Measurements from ENCODE around the gene DGUOK. TPM values are rescaled to one million over a fixed set of nuclear protein-coding genes. Genes with fewer than 3 reads are reported as not detected.
"Not testable (repeated sequence)": the region's sequence is repeated elsewhere in the genome, so short reads cannot be mapped to it uniquely, and the experiment has no call there.

The DGUOK gene
- polyA plus RNA-seq, 5 donors: 56.5 to 69.8 (median 65.2) TPM

DNA sequence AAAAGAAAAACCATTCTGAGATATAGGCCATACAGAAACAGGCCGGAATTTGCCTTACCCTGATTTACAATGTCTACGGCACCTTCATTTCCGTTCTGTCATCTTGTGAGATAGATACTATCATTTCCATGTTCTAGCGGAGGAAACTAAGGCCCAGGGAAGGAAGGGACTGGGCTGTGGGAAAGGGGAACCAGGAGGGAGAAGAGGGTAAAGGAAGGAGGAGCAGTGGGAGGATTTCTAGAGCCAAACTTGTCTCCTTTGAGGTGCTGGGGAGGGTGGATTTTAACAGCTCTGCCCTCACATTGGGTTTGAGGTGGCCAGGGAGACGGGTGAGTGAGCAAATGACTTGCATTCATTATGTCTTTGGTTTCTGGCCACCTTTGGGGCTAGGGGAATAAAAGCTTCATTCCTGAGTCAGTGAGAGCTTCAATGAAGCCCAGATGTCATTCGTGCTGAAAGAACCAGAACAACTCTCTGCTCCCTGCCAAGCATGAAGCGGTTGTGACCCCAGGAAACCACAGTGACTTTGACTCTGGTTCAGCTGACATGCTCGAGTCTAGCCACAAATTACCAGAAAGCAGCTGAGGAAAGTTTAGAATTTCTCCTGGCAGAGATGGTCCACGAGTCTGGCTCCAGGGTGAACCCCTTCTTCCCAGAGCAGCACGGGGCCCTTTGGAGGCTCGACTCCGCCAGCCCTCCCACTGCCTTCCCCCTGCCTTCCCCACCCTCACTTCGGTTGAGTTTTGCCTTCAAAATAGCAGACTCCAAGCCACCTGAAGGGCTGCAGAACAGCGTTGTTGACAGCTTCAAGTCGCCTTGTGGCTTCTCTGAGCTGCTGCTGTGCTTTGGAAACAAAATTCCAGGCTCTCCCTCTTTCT is 30.1 kb upstream of the DGUOK start:
- DNase-seq: no peak

DNA sequence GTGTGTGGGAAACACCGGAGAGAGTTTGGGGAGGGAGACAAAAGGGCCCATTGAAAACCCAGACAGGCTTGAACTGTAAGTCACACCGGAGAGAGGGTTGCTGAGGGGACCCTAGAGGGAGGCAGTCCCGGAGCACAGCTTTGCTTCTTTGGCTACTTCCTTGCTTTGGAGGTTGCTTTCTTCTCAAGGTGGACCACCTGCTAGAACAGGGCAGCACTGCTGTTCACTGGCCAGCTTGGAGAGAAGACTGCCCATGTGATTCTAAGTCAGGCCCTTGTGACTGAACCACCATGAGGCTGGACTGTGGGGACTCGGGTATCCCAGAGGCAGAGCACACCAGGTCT is 29.5 kb upstream of the DGUOK start:
- no peak for DNase-seq

DNA sequence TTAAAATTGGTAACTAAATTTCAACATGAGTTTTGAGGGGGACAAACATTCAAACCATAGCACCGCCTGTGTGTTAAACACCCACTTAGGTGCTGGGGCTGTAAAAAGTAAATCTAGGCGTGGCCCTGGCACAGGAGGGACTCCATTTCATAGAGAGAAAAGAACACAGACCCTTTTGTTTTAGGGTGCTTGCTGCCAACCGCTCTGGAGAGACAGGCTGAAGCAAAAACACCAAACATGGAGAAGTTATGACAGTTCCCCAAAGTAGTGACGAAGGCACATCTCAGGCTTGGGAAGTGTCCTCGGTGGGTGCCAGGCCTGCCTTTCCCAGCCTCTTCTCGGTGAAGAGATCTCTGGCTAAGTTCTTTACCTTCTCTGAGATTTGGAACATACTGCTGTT is 28.7 kb upstream of the DGUOK start:
- no peak for DNase-seq

DNA sequence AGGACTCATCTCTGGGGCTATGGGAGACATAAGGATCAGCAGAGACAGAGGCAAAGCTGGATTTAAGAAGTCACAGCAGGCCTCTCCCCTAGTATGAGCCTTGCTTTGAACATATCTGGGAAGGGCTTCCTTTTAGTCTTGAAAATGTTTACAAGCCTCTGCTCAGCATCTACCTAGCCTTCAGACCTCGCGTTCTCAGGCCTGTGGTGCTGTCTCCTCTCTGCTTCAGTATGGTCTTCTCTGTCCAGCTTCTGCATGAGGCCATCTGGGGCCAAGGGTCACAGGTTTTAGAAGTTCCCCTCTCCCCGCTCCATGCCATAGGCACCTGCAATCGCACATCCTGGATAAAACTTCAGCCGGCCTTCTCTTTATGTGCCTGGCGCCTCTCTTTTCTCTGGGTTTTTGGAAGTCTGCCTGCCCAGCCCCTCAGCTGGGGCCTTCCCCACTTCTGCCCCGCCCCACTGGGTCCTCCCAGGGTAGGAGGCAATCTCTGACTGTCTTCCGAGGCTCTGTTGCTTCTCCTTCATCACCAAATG is 26.8 kb upstream of the DGUOK start:
- DNase-seq: no peak

DNA sequence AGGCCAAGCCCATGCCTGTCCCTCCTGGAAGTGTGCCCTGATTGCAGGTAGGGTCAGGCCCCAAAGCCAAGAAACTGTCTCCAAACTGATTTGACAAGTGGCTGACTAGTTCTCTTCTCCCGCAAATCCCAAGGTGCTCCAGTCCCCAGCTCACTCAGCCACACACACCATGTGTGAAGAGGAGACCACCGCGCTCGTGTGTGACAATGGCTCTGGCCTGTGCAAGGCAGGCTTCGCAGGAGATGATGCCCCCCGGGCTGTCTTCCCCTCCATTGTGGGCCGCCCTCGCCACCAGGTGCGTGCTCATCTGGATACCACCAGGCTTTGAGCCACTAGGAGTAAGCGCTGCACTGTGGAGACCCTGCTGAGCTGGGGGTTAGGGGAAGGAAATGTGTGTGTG is 25.5 kb upstream of the DGUOK start:
- DNase-seq: no peak

DNA sequence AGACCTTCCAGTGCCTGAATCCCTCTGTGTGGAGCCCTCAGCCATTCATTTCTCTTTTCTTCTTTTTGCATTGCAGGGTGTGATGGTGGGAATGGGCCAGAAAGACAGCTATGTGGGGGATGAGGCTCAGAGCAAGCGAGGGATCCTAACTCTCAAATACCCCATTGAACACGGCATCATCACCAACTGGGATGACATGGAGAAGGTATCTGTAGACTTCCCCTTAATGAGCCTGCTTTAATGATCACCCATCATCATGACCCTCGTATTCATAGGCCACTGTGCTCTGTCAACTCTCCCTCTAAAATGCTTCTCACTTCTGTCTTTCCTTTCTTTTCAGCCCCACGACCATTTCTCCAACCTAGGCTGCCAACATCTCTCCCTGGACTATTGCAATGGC is 24.4 kb upstream of the DGUOK start:
- DNase-seq: no peak

DNA sequence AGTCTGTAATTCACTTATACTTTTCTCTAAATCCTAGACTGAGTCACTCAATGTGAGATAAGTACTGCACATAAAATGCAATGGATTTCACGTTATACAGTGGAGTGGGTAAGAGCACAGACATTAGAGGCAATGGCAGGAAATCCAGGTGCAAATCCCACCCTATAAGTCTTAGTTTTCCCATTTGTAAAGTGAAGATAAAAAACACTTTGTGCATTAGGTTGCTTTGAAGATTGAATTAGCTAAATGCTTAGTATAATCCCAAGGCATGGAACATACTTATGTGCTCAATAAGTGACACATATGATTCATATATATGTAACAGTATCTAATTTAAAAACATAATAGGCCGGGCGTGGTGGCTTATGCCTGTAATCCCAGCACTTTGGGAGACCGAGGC is 23.4 kb upstream of the DGUOK start:
- DNase-seq: no peak

DNA sequence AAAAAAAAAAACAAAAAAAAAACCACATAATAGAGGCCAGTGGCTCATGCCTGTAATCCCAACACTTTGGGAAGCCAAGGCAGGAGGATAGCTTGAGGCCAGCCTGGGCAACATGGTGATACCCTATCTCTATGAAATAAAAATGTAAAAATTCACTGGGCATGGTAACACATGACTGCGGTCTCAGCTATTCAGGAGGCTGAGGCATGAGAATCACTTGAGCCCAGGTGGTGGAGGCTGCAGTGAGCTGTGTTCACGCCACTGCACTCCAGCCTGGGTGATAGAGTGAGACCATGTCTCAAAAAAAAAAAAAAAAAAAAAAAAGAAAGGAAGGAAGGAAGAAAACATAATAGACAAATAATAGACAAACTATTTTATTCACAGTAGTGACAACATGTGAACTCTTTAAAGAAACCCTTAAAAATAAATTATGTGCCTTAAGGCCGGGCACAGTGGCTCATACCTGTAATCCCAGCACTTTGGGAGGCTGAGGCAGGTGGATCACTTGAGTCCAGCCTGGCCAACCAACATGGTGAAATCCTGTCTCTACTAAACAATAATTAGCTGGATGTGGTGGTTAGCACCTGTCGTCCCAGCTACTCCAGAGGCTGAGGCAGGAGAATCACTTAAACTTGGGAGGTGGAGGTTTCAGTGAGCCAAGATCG is 22.6 kb upstream of the DGUOK start:
- DNase-seq: not testable (repeated sequence)

DNA sequence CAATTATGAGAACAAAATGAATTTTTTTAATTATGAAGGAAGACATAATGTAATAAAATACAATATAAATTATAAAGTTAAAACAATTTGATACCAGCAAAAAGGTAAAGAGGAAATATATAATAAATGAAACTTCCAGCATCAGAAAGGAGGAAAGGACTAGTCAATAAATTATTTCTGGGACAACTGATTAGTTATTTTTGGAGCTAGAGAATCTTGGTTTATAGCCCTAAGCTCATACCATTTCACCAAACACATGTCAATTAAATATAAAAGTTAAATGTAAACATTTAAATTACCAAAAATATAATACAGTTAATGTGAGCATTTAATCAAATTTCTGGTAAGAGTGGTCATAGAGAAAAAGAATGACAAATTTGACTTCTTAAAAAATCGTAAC is 21.7 kb upstream of the DGUOK start:
- DNase-seq: no peak

DNA sequence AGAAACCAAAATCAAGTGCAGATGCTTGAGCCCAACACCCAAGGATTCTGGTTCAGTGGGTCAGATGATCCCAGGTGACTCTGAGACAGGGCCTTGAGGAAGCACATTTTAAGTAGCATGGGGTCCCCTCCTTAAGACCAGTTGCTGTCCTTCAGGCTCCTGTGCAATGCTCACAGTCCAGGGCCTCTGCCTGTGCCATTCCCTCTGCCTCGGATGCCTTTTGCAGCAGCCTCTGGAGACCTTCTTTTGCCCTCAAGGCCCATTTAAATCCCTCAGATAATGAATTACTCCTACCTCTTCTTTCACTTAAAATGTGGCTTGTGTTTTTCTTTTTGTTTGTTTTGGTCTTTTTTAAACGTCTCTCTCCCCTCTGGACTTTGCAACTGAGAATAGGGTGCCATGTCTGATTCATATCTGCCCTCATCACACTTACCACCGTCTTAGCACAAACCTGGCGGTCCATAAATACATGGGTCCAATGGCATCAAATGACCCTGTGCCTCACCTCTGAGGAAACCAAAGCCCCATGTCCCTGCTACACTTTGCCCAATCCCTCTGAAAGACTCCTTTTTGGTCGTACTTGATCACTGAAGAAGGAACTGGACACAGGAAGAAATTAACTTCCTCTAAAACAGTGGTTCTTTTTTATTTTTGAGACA is 19.7 kb upstream of the DGUOK start:
- DNase-seq: no peak

DNA sequence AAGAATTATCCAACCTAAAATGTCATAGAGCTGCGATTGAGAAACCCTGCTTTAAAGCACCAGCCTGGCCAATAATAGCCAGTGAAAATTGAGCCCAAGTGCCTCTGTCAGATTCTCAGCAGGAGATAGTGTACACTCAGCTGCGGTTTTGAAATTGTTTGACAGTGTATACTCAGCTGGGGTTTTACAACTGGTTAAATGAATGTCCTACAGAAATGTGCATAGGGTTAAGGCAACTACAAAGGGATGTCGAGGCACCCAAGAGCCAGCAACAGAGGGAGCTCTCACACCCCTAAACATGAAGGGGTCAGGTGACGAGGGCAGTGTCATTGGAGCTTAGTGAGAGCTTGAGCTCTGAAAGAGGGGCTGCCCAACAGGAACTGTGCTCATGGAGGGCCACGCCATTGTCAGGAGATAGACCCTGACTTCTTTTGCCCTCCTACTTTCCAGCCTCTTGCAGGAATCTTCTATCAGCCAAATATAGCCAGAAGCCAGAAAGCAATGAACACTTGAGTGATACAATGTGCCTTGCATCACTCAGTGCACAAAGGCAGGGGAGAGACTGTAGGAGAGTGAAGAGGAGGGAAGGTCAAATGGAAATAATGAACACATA is 18.7 kb upstream of the DGUOK start:
- DNase-seq: no peak

DNA sequence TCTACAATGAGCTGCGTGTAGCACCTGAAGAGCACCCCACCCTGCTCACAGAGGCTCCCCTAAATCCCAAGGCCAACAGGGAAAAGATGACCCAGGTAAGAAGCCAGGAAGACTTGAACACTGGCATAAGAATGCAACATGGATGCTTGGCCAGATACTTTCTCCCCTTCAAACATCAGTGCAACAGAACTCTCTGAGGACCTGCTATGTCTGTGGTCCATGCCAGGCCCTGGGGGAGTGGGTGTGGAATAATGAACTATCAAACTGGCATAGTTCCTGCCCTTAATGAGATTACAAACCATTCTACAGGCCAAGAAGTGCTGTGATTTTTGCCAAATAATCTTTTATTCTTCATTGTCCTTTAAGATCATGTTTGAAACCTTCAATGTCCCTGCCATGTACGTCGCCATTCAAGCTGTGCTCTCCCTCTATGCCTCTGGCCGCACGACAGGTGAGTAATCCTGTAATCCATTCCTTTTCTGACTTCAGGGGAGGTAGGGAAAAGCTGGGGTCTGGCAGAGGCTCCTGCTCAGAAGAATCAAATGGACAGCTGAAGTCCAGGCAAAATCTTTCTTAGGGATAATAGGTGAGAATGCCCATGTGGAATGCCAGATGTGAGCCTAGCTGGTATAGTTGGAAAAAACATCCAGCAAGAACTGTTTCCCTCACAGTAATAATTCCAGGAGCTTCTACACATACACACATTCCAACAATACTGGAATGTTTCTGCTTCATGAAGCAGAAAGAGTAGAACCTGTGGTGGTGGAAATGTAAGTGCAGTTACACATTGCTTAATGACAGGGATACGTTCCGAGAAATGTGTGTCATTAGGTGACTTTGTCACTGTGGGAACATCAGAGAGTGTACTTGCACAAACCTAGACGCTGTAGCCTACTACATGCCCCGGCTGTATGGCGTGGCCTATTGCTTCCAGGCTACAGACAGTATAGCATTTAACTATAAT is 17.7 kb upstream of the DGUOK start:
- no peak for DNase-seq

DNA sequence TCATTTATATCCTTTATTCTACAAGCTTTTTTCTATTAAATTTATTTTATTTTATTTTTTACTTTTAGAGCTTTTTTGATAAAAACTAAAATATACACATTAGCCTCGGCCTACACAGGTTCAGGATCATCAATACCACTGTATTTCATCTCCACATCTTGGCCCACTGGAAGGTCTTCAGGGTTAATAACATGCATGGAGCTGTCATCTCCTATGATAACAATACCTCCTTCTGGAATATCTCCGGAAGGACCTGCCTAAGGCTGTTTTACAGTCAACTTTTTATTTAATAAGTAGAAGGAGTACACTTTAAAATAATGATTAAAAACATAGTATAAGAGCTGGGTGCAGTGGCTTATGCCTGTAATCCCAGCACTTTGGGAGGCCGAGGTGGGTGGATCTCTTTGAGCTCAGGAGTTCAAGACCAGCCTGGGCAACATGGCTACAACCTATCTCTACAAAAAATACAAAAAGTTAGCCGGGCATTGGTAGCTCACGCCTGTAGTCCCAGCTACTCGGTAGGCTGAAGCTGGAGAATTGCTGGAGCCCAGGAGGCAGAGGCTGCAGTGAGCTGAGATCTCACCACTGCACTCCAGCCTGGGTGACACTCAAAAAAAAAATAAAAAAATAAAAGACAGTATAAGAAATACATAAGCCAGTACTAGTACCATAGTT is 15.7 kb upstream of the DGUOK start:
- DNase-seq: no peak

DNA sequence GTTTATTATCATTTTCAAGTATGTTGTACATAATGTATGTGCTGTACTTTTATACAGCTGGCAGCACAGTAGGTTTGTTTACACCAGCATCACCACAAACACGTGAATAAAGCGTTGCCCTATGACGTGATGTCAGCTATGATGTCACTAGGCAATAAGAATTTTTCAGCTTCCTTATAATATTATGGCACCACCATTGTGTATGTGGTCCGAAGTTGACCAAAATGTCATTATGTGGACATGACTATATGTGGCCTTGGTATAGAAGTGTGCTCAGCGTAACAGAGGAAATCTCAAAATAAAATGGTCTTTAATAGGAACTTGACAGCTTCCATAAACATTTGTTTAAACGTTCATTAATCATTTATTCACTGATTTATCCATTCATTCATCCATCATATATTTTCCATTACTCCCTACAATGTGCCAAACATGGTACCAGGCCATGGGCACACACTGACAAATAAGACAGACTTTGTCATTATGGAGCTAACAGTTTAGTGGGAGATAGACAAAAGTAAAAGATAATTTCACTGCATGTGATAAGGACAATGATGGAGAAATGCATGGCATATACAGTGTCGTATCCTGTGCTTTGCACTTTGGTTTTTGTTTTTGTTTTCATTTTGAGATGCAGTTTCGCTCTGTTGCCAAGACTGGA is 15.0 kb upstream of the DGUOK start:
- DNase-seq: no peak

DNA sequence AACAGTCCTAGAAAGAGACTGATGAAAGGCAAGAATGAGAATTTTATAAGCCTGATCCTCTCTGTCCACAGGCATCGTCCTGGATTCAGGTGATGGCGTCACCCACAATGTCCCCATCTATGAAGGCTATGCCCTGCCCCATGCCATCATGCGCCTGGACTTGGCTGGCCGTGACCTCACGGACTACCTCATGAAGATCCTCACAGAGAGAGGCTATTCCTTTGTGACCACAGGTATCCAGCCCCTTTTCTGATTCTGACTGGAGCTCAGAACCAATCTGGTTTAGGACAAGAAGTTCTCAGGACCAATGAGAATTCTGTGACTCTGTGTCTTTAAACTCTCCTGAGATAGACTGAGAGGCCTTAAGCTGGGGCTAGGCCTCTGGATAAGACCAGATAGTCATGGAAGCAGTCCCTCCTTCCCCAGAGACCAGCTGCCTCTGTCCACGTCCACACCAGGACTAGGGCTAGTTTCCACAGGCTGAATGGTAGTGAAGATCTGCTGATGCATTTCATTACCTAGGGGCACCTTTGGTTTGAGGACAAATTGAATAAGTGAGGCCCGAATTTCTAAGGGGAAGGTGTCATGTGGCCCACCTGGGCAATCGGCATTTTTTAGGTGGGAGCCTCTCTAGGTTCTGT is 13.1 kb upstream of the DGUOK start:
- DNase-seq: no peak

DNA sequence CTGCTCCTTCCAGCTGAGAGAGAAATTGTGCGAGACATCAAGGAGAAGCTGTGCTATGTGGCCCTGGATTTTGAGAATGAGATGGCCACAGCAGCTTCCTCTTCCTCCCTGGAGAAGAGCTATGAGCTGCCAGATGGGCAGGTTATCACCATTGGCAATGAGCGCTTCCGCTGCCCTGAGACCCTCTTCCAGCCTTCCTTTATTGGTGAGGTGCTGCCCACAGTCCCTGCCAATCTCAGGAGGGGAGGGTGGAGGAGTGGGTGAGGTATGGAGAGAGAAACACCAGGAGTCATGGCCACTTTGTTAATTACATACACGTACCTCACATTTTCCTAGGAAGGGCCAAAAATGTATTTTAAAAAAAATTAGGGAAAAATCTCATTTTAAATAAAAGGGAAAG is 12.0 kb upstream of the DGUOK start:
- no peak for DNase-seq

DNA sequence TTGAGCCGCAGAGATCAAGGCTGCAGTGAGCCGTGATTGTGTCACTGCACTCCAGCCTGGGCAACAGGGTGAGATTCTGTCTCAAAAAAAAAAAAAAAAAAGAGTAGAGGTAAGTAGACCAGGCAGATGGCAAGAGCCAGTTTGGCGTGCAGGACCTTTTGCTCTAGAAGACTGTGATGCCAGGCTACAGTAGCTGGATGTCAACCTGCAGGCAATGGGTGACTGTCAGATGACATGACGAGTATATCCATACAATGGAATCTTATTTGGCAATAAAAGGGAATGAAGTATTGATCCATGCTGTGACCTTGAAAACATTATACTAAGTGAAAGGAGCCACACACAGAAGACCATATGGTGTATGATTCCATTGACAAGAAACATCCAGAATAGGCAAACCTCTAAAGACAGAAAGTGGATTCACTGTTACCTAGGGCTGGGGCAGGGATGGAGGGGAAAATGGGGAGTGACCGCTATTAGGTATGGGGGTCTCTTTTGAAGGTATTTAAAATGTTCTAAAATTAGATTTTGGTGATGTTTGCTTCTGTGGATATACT is 11.2 kb upstream of the DGUOK start:
- no peak for DNase-seq

DNA sequence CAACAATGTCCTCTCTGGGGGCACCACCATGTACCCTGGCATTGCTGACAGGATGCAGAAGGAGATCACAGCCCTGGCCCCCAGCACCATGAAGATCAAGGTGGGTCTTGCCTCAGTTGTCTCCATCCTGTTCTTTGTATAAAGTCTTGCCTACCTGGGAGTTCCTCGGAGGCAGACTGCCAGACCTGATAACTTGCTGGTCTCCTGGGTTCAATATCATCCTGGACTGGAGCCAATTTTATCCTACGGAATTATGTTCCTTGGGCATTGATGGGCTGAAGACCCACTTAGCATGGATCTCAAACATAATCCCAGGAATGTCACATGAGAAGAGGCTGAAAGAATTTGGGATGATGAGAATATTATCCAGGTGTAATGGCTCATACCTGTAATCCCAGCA is 10.0 kb upstream of the DGUOK start:
- no peak for DNase-seq

DNA sequence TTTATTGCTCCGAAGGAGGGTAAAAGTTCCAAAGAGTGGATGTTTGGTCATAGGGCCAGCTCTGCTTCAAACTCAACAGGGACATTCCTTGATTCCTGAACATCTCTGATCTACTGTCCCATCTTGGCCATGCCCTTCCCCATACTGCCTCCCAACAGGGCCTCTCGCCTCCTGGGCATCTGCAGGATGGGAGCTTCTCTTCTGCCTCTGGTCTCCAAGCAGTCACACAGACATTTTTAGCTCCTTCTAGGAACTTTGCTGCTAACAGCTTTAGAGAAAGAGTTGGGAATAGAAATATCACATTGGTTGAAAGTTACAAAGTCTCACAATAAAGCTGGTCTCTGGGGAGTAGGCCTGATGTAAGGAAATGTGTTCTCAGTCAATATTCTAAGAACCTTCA is 9.4 kb upstream of the DGUOK start:
- no peak for DNase-seq
